ENCODE results near the gene IFFO2. TPM values are rescaled to one million over a fixed set of nuclear protein-coding genes. Genes with fewer than 3 reads are reported as not detected.

IFFO2 gene
- total and polyA plus RNA-seq, 2 of the 13 experiments (the other 11 are each of a cell fraction or from before 2014, with no cell fraction given) = 7.3 to 16.7 TPM

- TF ChIP-seq, protein P1, sequence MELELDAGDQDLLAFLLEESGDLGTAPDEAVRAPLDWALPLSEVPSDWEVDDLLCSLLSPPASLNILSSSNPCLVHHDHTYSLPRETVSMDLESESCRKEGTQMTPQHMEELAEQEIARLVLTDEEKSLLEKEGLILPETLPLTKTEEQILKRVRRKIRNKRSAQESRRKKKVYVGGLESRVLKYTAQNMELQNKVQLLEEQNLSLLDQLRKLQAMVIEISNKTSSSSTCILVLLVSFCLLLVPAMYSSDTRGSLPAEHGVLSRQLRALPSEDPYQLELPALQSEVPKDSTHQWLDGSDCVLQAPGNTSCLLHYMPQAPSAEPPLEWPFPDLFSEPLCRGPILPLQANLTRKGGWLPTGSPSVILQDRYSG (CRISPR knock-in tag; IDR thresholded peaks at IDR 0.05) = no peak
- TF ChIP-seq THAP11 (CRISPR knock-in tag; IDR thresholded peaks at IDR 0.05) (0 out of 2 replicates have a peak, but pooled peaks have one; percentile 33), HNRNPL (IDR thresholded peaks at IDR 0.05; ENCODE audit: low read depth, low read length) (no peak), ZNF674 (CRISPR knock-in tag; IDR thresholded peaks at IDR 0.05; ENCODE audit: low read depth) (no peak), PHF21A (CRISPR knock-in tag; IDR thresholded peaks at IDR 0.05) (peak; percentile 39; the same call in 1 of the 2 replicates), CEBPB (IDR thresholded peaks at IDR 0.05; ENCODE audit: borderline replicate concordance, low read depth, low read length) (peak; percentile 82; the same call in 1 of the 2 replicates), BRCA1 (CRISPR knock-in tag; IDR thresholded peaks at IDR 0.05) (no peak), SETDB1 (CRISPR knock-in tag; IDR thresholded peaks at IDR 0.05; ENCODE audit: borderline replicate concordance) (no peak), ZNF543 (CRISPR knock-in tag; IDR thresholded peaks at IDR 0.05) (peak; percentile 52; the same call in 1 of the 2 replicates), ZNF18 (CRISPR knock-in tag; IDR thresholded peaks at IDR 0.05; ENCODE audit: insufficient replicate concordance) (no peak), ZNF20 (CRISPR knock-in tag; IDR thresholded peaks at IDR 0.05) (no peak), PREB (CRISPR knock-in tag; IDR thresholded peaks at IDR 0.05) (no peak), HMGXB3 (CRISPR knock-in tag; IDR thresholded peaks at IDR 0.05; ENCODE audit: borderline replicate concordance) (no peak), RAD21 (CRISPR knock-in tag; IDR thresholded peaks at IDR 0.05) (no peak), HDAC1 (CRISPR knock-in tag; IDR thresholded peaks at IDR 0.05) (peak; percentile 60), FOXC1 (CRISPR knock-in tag; IDR thresholded peaks at IDR 0.05; ENCODE audit: borderline replicate concordance) (peak; percentile 97), HMG20A (CRISPR knock-in tag; IDR thresholded peaks at IDR 0.05; ENCODE audit: borderline replicate concordance) (no peak; the same call in 1 of the 2 replicates), ZFYVE20 (CRISPR knock-in tag; IDR thresholded peaks at IDR 0.05; ENCODE audit: borderline replicate concordance, low read depth) (no peak)
- TF ChIP-seq, protein P2, sequence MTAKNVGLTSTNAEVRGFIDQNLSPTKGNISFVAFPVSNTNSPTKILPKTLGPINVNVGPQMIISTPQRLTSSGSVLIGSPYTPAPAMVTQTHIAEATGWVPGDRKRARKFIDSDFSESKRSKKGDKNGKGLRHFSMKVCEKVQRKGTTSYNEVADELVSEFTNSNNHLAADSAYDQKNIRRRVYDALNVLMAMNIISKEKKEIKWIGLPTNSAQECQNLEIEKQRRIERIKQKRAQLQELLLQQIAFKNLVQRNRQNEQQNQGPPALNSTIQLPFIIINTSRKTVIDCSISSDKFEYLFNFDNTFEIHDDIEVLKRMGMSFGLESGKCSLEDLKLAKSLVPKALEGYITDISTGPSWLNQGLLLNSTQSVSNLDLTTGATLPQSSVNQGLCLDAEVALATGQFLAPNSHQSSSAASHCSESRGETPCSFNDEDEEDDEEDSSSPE (CRISPR knock-in tag; IDR thresholded peaks at IDR 0.05) = peak; percentile 92
- TF ChIP-seq, protein P3, sequence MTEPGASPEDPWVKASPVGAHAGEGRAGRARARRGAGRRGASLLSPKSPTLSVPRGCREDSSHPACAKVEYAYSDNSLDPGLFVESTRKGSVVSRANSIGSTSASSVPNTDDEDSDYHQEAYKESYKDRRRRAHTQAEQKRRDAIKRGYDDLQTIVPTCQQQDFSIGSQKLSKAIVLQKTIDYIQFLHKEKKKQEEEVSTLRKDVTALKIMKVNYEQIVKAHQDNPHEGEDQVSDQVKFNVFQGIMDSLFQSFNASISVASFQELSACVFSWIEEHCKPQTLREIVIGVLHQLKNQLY (CRISPR knock-in tag; IDR thresholded peaks at IDR 0.05) = peak; percentile 88
Observed at GRCh38 chr1:18936814-18937481, 19.5 kb downstream of the IFFO2 start (continued).
